SU-DHL-6 (cell line): Measurements from ENCODE around the gene LRBA.
A peak's percentile ranks its signal among the peaks of the same experiment; 100 is the strongest.

Source experiments
- EZH2phosphoT487 ChIP-seq: fragments of 200-600 bp; sonication (generic), shearing (Covaris generic); conservative IDR thresholded peaks from 2 replicates; pipeline ENCODE4 v1.6.1; 2018; ENCODE audit warnings: mild to moderate bottlenecking, antibody characterized with exemption, low read length, moderate library complexity, mixed read lengths
- TF ChIP-seq, protein P1 (sequence below): fragments of 200-600 bp; sonication (generic); IDR thresholded peaks from one replicate; pipeline ENCODE4 v1.5.1; 2017; ENCODE audit warnings: antibody characterized with exemption, mild to moderate bottlenecking, low read length, moderate library complexity; ENCODE audit not compliant: insufficient read depth, poor library complexity, severe bottlenecking

DNA sequence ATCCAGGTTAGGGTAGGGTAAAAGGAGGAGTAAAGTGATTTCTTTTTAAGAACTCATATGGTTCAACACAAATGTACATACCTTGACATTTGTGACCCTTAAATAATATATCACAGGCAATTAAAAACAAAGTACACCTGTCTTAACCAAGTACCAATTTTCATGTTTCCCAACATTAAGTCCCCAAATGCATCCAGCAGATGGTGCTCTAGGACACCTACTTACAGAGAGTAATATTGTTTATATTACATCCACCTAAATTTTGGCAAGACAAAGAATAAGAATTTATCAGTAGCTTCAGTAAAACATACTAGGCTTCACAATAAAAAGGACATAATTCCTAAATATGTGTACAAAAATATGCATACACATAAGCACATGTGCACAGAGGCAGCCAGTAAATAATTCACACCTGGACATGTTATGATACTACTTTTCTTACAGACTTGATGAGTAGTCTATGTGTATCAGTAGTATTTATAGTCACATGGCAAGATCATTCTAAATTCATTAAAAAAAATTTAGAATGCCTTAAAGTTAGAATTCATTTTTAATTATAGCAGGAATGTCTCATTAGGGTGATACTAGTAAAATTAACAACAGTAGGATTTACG is 717.1 kb downstream of the LRBA start:
- TF ChIP-seq, protein P1, sequence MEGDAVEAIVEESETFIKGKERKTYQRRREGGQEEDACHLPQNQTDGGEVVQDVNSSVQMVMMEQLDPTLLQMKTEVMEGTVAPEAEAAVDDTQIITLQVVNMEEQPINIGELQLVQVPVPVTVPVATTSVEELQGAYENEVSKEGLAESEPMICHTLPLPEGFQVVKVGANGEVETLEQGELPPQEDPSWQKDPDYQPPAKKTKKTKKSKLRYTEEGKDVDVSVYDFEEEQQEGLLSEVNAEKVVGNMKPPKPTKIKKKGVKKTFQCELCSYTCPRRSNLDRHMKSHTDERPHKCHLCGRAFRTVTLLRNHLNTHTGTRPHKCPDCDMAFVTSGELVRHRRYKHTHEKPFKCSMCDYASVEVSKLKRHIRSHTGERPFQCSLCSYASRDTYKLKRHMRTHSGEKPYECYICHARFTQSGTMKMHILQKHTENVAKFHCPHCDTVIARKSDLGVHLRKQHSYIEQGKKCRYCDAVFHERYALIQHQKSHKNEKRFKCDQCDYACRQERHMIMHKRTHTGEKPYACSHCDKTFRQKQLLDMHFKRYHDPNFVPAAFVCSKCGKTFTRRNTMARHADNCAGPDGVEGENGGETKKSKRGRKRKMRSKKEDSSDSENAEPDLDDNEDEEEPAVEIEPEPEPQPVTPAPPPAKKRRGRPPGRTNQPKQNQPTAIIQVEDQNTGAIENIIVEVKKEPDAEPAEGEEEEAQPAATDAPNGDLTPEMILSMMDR, result peak; percentile 55
- TF ChIP-seq EZH2phosphoT487, result no peak
